Left ventricle myocardium inferior (tissue), 1 donor: ENCODE measurements around the gene WNT2. TPM values are rescaled to one million over a fixed set of nuclear protein-coding genes. Genes with fewer than 3 reads are reported as not detected.

Source experiments
- DNase-seq: peaks from one replicate; pipeline ENCODE4 v3.0.0-alpha.2; 2020
- H3K27ac ChIP-seq: fragments of 200-600 bp; replicated peaks from 2 replicates; pipeline ENCODE4 v1.8.0; 2021
- H3K27me3 ChIP-seq: fragments of 200-600 bp; 2 replicates; pipeline ENCODE4 v1.8.0; 2021; ENCODE audit warnings: low read depth
- H3K36me3 ChIP-seq: fragments of 200-600 bp; 2 replicates; pipeline ENCODE4 v1.8.0; 2021
- H3K4me1 ChIP-seq: fragments of 200-600 bp; 2 replicates; pipeline ENCODE4 v1.8.0; 2021
- H3K4me3 ChIP-seq: fragments of 200-600 bp; 2 replicates; pipeline ENCODE4 v1.8.0; 2021; ENCODE audit warnings: mild to moderate bottlenecking, moderate library complexity
- H3K9me3 ChIP-seq: fragments of 200-600 bp; replicated peaks from 2 replicates; pipeline ENCODE4 v1.8.0; 2021
- intact Hi-C: fragments of 100-400 bp; cut with micrococcal nuclease; formaldehyde crosslinking; loops from one replicate; pipeline ENCODE4 v1.11.0; 2022
- total RNA-seq: library from RNA; stranded (reverse); fragmentation: NEBNext Ultra II Directional; extraction: Animal tissue kit (Norgen Biotek cat#: 25700); gene quantifications from one replicate; pipeline ENCODE4 v1.2.1, GENCODE V29; 2021
- TF ChIP-seq, protein P1 (sequence below): fragments of 200-600 bp; IDR thresholded peaks from 2 replicates; pipeline ENCODE4 v1.8.0; 2021; ENCODE audit warnings: antibody characterized with exemption, mild to moderate bottlenecking, borderline replicate concordance
- donor health status: DM: no; HTN: yes; CAD: no; lungs with severe emphysema.

The WNT2 gene
- total RNA-seq, 1 donor from 2014 or later = 0.14 TPM

- H3K9me3 ChIP-seq = peaks cover 9% of the 10 kb centered on the region
- H3K4me1 ChIP-seq = no peaks in the 10 kb centered on the region
- intact Hi-C loops = no loop called here
- DNase-seq = no peak
- TF ChIP-seq, protein P1, sequence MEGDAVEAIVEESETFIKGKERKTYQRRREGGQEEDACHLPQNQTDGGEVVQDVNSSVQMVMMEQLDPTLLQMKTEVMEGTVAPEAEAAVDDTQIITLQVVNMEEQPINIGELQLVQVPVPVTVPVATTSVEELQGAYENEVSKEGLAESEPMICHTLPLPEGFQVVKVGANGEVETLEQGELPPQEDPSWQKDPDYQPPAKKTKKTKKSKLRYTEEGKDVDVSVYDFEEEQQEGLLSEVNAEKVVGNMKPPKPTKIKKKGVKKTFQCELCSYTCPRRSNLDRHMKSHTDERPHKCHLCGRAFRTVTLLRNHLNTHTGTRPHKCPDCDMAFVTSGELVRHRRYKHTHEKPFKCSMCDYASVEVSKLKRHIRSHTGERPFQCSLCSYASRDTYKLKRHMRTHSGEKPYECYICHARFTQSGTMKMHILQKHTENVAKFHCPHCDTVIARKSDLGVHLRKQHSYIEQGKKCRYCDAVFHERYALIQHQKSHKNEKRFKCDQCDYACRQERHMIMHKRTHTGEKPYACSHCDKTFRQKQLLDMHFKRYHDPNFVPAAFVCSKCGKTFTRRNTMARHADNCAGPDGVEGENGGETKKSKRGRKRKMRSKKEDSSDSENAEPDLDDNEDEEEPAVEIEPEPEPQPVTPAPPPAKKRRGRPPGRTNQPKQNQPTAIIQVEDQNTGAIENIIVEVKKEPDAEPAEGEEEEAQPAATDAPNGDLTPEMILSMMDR = no peak
- H3K27me3 ChIP-seq = peaks cover 15% of the 10 kb centered on the region
- no peak overlapping the region for H3K27ac ChIP-seq
- no peaks in the 10 kb centered on the region for H3K36me3 ChIP-seq
- H3K4me3 ChIP-seq = no peak overlapping the region
These were observed 79.5 kb downstream of the WNT2 start for GRCh38 chr7:117243390-117243789.

DNA sequence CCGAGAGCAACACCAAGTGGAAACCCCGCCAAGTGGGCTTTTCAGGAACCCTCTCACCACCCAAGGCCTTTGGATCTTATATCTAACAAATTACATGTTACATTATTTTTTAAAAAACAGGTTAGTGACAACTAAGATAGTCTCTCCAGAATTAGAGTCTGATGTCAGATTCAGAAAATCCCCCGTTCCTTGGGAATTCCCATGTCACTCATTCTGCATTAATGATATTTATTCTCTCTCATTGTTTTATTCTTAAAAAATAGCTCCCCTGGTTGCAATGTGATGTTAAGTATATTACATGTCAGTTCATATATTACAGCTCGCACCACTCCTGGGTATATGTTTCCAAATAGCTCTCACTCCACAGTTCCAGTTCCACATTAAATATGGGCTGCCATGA is 81.8 kb downstream of the WNT2 start:
- H3K9me3 ChIP-seq = peaks cover 12% of the 10 kb centered on the region
- intact Hi-C loops = no loop called here

DNA sequence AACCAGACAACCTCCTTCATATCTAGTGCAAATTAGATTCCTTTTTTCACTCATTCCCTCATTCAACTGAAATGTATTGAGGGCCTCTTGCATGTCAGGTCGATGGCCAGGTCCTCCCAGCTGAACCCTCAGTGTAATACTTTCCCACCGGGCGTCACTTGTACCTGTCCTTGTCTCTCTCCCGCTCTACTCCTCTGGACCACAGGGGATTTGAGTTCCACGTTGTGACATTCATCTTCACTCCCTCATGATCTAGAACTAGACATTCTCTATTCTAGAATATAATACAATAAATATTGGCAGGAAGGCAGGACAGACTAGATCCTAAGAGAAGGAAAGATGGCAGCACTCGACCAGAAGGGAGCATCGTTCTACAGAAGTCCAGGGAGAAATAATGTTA is 83.9 kb downstream of the WNT2 start:
- H3K4me3 ChIP-seq = no peak overlapping the region
- H3K27me3 ChIP-seq = peaks cover 21% of the 10 kb centered on the region
- no peaks in the 10 kb centered on the region for H3K36me3 ChIP-seq
- H3K27ac ChIP-seq = no peak overlapping the region
- H3K9me3 ChIP-seq = peaks cover 10% of the 10 kb centered on the region
- no peaks in the 10 kb centered on the region for H3K4me1 ChIP-seq
- no peak for DNase-seq
- intact Hi-C loops = no loop called here
- TF ChIP-seq, protein P1 = no peak

More for the DNA sequence above, 81.8 kb downstream of the WNT2 start:
- Histone ChIP-seq H3K27me3 (peaks cover 21% of the 10 kb centered on the region), H3K4me1 (no peaks in the 10 kb centered on the region), H3K36me3 (no peaks in the 10 kb centered on the region), H3K27ac (no peak overlapping the region), H3K4me3 (no peak overlapping the region)
- TF ChIP-seq, protein P1 = no peak
- DNase-seq = no peak

DNA sequence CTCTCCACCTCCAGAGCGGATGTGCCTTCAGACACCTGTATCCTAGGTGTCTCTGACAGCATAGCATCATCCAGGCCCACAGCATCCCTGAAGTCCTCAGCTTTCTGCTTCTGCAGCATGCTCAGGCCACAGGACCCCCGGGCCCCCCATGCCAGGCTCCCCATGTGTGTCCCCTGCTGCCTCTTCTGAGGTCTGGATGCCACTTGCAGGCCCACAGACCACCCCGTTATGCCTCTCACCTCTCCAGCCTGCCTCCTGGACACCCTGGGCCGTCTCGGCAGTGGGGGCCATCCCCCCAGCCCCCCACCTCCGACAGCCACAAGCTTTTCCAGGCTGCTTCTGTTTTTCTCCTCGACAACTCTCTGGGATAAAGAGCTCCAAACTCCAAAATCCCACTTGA is 84.4 kb downstream of the WNT2 start:
- TF ChIP-seq, protein P1 = no peak
- no peaks in the 10 kb centered on the region for H3K4me1 ChIP-seq
- peaks cover 21% of the 10 kb centered on the region for H3K27me3 ChIP-seq
- no peak overlapping the region for H3K27ac ChIP-seq
- H3K36me3 ChIP-seq = no peaks in the 10 kb centered on the region
- intact Hi-C loops = no loop called here
- peaks cover 10% of the 10 kb centered on the region for H3K9me3 ChIP-seq
- H3K4me3 ChIP-seq = no peak overlapping the region
- DNase-seq = no peak

DNA sequence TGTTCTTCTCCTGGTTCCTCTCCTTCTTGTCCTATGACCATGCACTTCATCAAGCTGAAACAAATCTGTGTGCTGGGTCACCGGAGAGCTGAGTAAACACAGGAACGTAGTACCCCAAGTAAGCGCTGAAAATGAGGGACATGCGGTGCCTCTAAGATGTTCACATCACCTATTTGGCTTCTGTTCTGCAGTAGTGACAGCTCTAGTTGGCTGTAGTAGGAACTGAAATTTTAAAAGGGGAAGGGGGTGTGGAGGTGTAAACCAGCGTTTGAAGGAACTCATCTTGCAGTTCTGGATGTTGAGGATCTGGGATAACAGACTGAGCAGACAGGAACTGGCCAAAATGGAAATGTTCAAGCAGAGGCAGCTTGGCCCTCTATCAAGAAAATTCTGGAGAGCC is 85.2 kb downstream of the WNT2 start:
- no peak overlapping the region for H3K4me3 ChIP-seq
- no peaks in the 10 kb centered on the region for H3K4me1 ChIP-seq
- H3K9me3 ChIP-seq = peaks cover 13% of the 10 kb centered on the region
- H3K27me3 ChIP-seq = peaks cover 17% of the 10 kb centered on the region
- intact Hi-C loops = no loop called here
- no peaks in the 10 kb centered on the region for H3K36me3 ChIP-seq
- TF ChIP-seq, protein P1 = no peak
- DNase-seq = no peak
- H3K27ac ChIP-seq = no peak overlapping the region

DNA sequence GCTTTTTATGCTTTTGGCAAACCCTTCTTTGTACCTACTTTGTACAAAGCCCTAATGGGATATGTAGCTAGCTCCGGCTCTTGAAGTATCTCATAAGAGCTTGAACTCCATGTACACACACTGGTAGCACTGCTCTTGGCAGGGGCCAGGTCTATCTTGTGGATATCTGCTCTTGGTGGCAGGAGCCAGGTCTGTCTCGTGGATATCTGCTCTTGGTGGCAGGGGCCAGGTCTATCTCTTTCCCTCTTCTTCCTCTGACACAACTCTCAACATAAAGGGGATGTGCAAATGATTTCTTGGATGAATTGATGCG is 91.9 kb downstream of the WNT2 start:
- peaks cover 7% of the 10 kb centered on the region for H3K36me3 ChIP-seq
- no peak overlapping the region for H3K4me3 ChIP-seq
- no peak overlapping the region for H3K27ac ChIP-seq
- DNase-seq = no peak
- H3K9me3 ChIP-seq = peaks cover 13% of the 10 kb centered on the region
- TF ChIP-seq, protein P1 = no peak
- no peaks in the 10 kb centered on the region for H3K27me3 ChIP-seq
- intact Hi-C loops = no loop called here
- H3K4me1 ChIP-seq = no peaks in the 10 kb centered on the region
